GM12878 (cell line): ENCODE measurements around the gene C3AR1.

Source experiments
- CTCF ChIP-seq, 3 experiments: IDR thresholded peaks in 2 of 3; conservative IDR thresholded peaks in 1 of 3; 2 replicates each; pipeline ENCODE4 v1.5.1; 2011; ENCODE audit warnings: low read depth in 3 of 3, low read length in 3 of 3, mild to moderate bottlenecking in 3 of 3, control low read depth in 2 of 3, moderate library complexity in 2 of 3, inconsistent platforms in 1 of 3, mixed read lengths in 1 of 3; ENCODE audit not compliant: control insufficient read depth in 2 of 3, insufficient read depth in 1 of 3; ENCODE audit errors: extremely low read depth in 1 of 3
- EP300 ChIP-seq, 2 experiments: fragments of 150-350 bp in 1 of 2; IDR thresholded peaks; 2 replicates each; pipeline ENCODE4 v1.6.1; 2011 to 2012; ENCODE audit warnings: low read depth in 2 of 2, low read length in 2 of 2, borderline replicate concordance in 1 of 2, improper control_type of control experiment in 1 of 2, inconsistent platforms in 1 of 2; ENCODE audit not compliant: control insufficient read depth in 1 of 2
- IKZF1 ChIP-seq: fragments of 450-650 bp; conservative IDR thresholded peaks from 2 replicates; pipeline ENCODE4 v1.6.1; 2017; ENCODE audit warnings: antibody characterized with exemption, mild to moderate bottlenecking

- TF ChIP-seq IKZF1, result no peak
- TF ChIP-seq EP300 (IDR thresholded peaks at IDR 0.05; ENCODE audit: borderline replicate concordance in 1 of 2, control insufficient read depth in 1 of 2, low read depth in 2 of 2, low read length in 2 of 2), result no peak
- TF ChIP-seq CTCF (IDR thresholded peaks at IDR 0.05 in 2 of 3, conservative IDR thresholded peaks at IDR 0.05 in 1 of 3; ENCODE audit: control insufficient read depth in 2 of 3, extremely low read depth in 1 of 3, insufficient read depth in 1 of 3, low read depth in 3 of 3, low read length in 3 of 3), result no peak
Observed at GRCh38 chr12:8076366-8076765, 10.2 kb upstream of the C3AR1 start.
